HepG2 (cell line): Measurements from ENCODE around the gene RLF. TPM values are rescaled to one million over a fixed set of nuclear protein-coding genes. Genes with fewer than 3 reads are reported as not detected.

Source experiments
- CBX1 ChIP-seq: IDR thresholded peaks from one replicate; pipeline ENCODE4 v1.6.1; 2016; ENCODE audit warnings: antibody characterized with exemption, low read depth
- ELF3 ChIP-seq: IDR thresholded peaks from 2 replicates; pipeline ENCODE4 v1.6.1; 2016; ENCODE audit warnings: missing genetic modification reagents, missing compliant biosample characterization
- GATAD1 ChIP-seq: IDR thresholded peaks from 2 replicates; pipeline ENCODE4 v1.6.1; 2016; ENCODE audit warnings: missing genetic modification reagents, missing compliant biosample characterization
- GLI4 ChIP-seq: sonication (generic); formaldehyde crosslinking; IDR thresholded peaks from 2 replicates; pipeline ENCODE4 v1.5.1; 2020; ENCODE audit warnings: missing genetic modification reagents, mild to moderate bottlenecking, moderate library complexity, borderline replicate concordance
- HNF4A ChIP-seq: sonication (generic); formaldehyde crosslinking; IDR thresholded peaks from 2 replicates; pipeline ENCODE4 v1.4.0; 2020; ENCODE audit warnings: missing genetic modification reagents
- LCORL ChIP-seq, 2 experiments: fragments of 450-650 bp in 1 of 2; sonication (generic) in 1 of 2; formaldehyde crosslinking in 1 of 2; IDR thresholded peaks; 2 replicates each; pipeline versions ENCODE4 v1.5.0 to v1.6.1; 2017 to 2020; ENCODE audit warnings: antibody characterized with exemption in 1 of 2, missing genetic modification reagents in 1 of 2
- SRSF1 ChIP-seq: fragments of 200-400 bp; formaldehyde crosslinking; optimal IDR thresholded peaks from 2 replicates; pipeline ENCODE3; 2017; ENCODE audit warnings: mild to moderate bottlenecking, low read depth, low read length, moderate library complexity
- ZBTB14 ChIP-seq: sonication (generic); formaldehyde crosslinking; IDR thresholded peaks from 2 replicates; pipeline ENCODE4 v1.4.0; 2020; ENCODE audit warnings: missing genetic modification reagents
- ZNF432 ChIP-seq: sonication (generic); formaldehyde crosslinking; IDR thresholded peaks from 2 replicates; pipeline ENCODE4 v1.5.0; 2020; ENCODE audit warnings: missing genetic modification reagents, mild to moderate bottlenecking, borderline replicate concordance
- ZNF563 ChIP-seq: sonication (generic); formaldehyde crosslinking; IDR thresholded peaks from 2 replicates; pipeline ENCODE4 v1.8.0; 2022; ENCODE audit warnings: mild to moderate bottlenecking, moderate library complexity, missing genetic modification reagents
- ZNF615 ChIP-seq: sonication (generic); formaldehyde crosslinking; IDR thresholded peaks from 2 replicates; pipeline ENCODE4 v1.5.0; 2020; ENCODE audit warnings: mild to moderate bottlenecking, missing genetic modification reagents, borderline replicate concordance
- ZNF839 ChIP-seq: sonication (generic); formaldehyde crosslinking; IDR thresholded peaks from 2 replicates; pipeline ENCODE4 v1.4.0; 2020; ENCODE audit warnings: missing genetic modification reagents, mild to moderate bottlenecking, borderline replicate concordance
- ZSCAN25 ChIP-seq: sonication (generic); formaldehyde crosslinking; IDR thresholded peaks from 2 replicates; pipeline ENCODE4 v1.8.0; 2022; ENCODE audit warnings: mild to moderate bottlenecking, missing genetic modification reagents
- polyA plus RNA-seq, 8 experiments: library from polyadenylated mRNA; depleted of rRNA in 3 of 8; stranded (reverse) in 7 of 8; unstranded in 1 of 8; fragments of >200 nt; fragmentation: Illumina TruSeq in 4 of 8; extraction: Trizol in 4 of 8; gene quantifications; 2 replicates each; pipeline versions ENCODE4 v1.2.1 to v1.2.3, GENCODE V29; 2011 to 2016; ENCODE audit warnings: low read depth in 4 of 8, missing spikeins in 1 of 8, mixed read lengths in 1 of 8; ENCODE audit not compliant: insufficient read depth in 1 of 8
- total RNA-seq, 5 experiments: library from RNA; depleted of rRNA; stranded (reverse); fragments of >200 nt; fragmentation: Illumina TruSeq; extraction: Trizol; gene quantifications; 2 replicates each; pipeline ENCODE4 v1.2.3, GENCODE V29; 2016; ENCODE audit warnings: low read depth in 1 of 5
- TF ChIP-seq, protein P1 (sequence below): sonication (generic); formaldehyde crosslinking; IDR thresholded peaks from 2 replicates; pipeline ENCODE4 v1.4.0; 2020; ENCODE audit warnings: mild to moderate bottlenecking, missing genetic modification reagents
- TF ChIP-seq, protein P2 (sequence below): sonication (generic); formaldehyde crosslinking; IDR thresholded peaks from 2 replicates; pipeline ENCODE4 v1.4.0; 2020; ENCODE audit warnings: missing genetic modification reagents

The RLF gene
- total and polyA plus RNA-seq, 2 of the 13 experiments (the other 11 are each of a cell fraction or from before 2014, with no cell fraction given): 9.0 to 15.7 TPM

GRCh38 chr1:40257688-40258444 lies 96.7 kb downstream of the RLF start, which contains the start of gene ZMPSTE24 (continued):
- peak; percentile 36; the same call in 1 of the 2 replicates for TF ChIP-seq ZBTB14 (CRISPR knock-in tag)
- peak; percentile 27 for TF ChIP-seq HNF4A
- peak; percentile 92; the same call in 1 of the 2 replicates for TF ChIP-seq ZNF615 (CRISPR knock-in tag)
- TF ChIP-seq, protein P1, sequence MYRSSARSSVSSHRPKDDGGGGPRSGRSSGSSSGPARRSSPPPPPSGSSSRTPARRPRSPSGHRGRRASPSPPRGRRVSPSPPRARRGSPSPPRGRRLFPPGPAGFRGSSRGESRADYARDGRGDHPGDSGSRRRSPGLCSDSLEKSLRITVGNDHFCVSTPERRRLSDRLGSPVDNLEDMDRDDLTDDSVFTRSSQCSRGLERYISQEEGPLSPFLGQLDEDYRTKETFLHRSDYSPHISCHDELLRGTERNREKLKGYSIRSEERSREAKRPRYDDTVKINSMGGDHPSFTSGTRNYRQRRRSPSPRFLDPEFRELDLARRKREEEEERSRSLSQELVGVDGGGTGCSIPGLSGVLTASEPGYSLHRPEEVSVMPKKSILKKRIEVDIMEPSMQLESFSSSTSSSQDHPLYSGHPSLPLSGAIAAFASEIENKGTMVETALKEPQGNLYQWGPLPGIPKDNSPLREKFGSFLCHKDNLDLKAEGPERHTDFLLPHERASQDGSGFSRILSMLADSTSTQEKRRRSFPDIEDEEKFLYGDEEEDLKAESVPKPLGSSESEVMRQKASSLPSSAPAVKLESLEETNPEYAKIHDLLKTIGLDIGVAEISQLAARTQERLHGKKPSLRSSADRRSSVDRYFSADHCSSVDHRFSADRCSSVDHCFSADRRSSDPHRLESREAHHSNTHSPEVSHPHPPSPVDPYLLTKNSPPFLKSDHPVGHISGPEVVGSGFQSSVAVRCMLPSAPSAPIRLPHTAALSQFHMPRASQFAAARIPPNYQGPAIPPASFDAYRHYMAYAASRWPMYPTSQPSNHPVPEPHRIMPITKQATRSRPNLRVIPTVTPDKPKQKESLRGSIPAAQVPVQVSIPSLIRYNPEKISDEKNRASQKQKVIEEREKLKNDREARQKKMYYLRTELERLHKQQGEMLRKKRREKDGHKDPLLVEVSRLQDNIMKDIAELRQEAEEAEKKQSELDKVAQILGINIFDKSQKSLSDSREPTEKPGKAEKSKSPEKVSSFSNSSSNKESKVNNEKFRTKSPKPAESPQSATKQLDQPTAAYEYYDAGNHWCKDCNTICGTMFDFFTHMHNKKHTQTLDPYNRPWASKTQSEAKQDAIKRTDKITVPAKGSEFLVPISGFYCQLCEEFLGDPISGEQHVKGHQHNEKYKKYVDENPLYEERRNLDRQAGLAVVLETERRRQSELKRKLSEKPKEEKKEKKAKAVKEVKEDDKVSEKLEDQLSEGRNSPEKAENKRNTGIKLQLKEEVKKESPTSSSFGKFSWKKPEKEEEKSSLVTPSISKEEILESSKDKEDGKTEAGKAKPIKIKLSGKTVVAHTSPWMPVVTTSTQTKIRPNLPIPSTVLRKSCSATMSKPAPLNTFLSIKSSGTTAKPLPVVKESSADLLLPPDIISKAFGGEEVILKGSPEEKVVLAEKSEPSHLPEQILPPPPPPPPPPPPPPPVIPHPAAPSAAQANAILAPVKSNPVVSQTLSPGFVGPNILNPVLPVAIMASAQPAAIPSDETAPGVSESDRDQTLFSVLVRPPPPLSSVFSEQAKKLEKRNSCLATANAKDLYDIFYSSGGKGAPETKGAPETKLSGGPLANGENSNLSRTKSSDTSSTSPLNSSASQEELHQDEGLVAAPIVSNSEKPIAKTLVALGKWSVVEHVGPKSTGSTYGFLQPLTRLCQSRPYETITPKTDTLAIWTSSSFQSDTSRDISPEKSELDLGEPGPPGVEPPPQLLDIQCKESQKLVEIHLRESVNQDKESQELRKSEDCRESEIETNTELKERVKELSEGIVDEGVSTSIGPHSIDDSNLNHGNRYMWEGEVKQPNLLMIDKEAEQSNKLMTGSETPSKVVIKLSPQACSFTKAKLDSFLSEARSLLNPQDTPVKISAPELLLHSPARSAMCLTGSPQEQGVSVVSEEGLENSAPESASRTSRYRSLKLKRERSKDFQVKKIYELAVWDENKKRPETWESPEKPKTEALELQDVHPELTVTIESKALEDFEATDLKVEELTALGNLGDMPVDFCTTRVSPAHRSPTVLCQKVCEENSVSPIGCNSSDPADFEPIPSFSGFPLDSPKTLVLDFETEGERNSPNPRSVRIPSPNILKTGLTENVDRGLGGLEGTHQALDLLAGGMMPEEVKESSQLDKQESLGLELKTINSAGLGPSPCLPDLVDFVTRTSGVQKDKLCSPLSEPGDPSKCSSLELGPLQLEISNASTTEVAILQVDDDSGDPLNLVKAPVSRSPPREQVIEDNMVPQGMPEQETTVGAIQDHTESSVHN (CRISPR knock-in tag): 0 out of 2 replicates have a peak, but pooled peaks have one; percentile 76
- no peak for TF ChIP-seq ZNF432
- peak; percentile 78 for TF ChIP-seq ZSCAN25 (CRISPR knock-in tag)
- no peak for TF ChIP-seq ZNF839 (CRISPR knock-in tag)
- TF ChIP-seq, protein P2, sequence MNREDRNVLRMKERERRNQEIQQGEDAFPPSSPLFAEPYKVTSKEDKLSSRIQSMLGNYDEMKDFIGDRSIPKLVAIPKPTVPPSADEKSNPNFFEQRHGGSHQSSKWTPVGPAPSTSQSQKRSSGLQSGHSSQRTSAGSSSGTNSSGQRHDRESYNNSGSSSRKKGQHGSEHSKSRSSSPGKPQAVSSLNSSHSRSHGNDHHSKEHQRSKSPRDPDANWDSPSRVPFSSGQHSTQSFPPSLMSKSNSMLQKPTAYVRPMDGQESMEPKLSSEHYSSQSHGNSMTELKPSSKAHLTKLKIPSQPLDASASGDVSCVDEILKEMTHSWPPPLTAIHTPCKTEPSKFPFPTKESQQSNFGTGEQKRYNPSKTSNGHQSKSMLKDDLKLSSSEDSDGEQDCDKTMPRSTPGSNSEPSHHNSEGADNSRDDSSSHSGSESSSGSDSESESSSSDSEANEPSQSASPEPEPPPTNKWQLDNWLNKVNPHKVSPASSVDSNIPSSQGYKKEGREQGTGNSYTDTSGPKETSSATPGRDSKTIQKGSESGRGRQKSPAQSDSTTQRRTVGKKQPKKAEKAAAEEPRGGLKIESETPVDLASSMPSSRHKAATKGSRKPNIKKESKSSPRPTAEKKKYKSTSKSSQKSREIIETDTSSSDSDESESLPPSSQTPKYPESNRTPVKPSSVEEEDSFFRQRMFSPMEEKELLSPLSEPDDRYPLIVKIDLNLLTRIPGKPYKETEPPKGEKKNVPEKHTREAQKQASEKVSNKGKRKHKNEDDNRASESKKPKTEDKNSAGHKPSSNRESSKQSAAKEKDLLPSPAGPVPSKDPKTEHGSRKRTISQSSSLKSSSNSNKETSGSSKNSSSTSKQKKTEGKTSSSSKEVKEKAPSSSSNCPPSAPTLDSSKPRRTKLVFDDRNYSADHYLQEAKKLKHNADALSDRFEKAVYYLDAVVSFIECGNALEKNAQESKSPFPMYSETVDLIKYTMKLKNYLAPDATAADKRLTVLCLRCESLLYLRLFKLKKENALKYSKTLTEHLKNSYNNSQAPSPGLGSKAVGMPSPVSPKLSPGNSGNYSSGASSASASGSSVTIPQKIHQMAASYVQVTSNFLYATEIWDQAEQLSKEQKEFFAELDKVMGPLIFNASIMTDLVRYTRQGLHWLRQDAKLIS (CRISPR knock-in tag): 0 out of 2 replicates have a peak, but pooled peaks have one; percentile 24
- TF ChIP-seq LCORL (IDR thresholded peaks at IDR 0.05): peak; percentile 77
- TF ChIP-seq LCORL (CRISPR knock-in tag; IDR thresholded peaks at IDR 0.05): peak; percentile 81
- peak; percentile 79 for TF ChIP-seq ELF3 (CRISPR knock-in tag)
- TF ChIP-seq ZNF563: peak; percentile 80; the same call in 1 of the 2 replicates
- TF ChIP-seq SRSF1: peak; percentile 41
- peak; percentile 97 for TF ChIP-seq GATAD1 (CRISPR knock-in tag)
- TF ChIP-seq CBX1: peak; percentile 82
- TF ChIP-seq GLI4: peak; percentile 65; the same call in 1 of the 2 replicates
